ENCODE results near the gene BABAM2. TPM values are rescaled to one million over a fixed set of nuclear protein-coding genes. Genes with fewer than 3 reads are reported as not detected.

Gene BABAM2
- total RNA-seq, 4 donors from 2014 or later, result 33.3 to 48.9 (median 37.9) TPM

GRCh38 chr2:28032816-28033215 lies 142.3 kb downstream of the BABAM2 start:
- intact Hi-C loops (cut with DNase I; ENCODE audit: low total_unique reads), result no loop called here
- H3K36me3 ChIP-seq, result no peaks in the 10 kb centered on the region
- no peaks in the 10 kb centered on the region for H3K9me3 ChIP-seq
- no peak overlapping the region for H3K4me3 ChIP-seq
- no peak overlapping the region for H3K27ac ChIP-seq
- WGBS, 2 donors (ENCODE audit: low coverage in 1 of 2), result 72 to 78% methylated on average over 4 of the region's 4 CpGs
- no peak for TF ChIP-seq EP300 (IDR thresholded peaks at IDR 0.05; ENCODE audit: low read depth)
- no peak for TF ChIP-seq POLR2A (IDR thresholded peaks at IDR 0.05)
- no peak for TF ChIP-seq POLR2AphosphoS5 (IDR thresholded peaks at IDR 0.05)
- TF ChIP-seq, protein P1, sequence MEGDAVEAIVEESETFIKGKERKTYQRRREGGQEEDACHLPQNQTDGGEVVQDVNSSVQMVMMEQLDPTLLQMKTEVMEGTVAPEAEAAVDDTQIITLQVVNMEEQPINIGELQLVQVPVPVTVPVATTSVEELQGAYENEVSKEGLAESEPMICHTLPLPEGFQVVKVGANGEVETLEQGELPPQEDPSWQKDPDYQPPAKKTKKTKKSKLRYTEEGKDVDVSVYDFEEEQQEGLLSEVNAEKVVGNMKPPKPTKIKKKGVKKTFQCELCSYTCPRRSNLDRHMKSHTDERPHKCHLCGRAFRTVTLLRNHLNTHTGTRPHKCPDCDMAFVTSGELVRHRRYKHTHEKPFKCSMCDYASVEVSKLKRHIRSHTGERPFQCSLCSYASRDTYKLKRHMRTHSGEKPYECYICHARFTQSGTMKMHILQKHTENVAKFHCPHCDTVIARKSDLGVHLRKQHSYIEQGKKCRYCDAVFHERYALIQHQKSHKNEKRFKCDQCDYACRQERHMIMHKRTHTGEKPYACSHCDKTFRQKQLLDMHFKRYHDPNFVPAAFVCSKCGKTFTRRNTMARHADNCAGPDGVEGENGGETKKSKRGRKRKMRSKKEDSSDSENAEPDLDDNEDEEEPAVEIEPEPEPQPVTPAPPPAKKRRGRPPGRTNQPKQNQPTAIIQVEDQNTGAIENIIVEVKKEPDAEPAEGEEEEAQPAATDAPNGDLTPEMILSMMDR (IDR thresholded peaks at IDR 0.05), result no peak
- DNase-seq, result no peak
- no peaks in the 10 kb centered on the region for H3K27me3 ChIP-seq
- H3K4me1 ChIP-seq, result no peaks in the 10 kb centered on the region
- in situ Hi-C loops (cut with MboI; ENCODE audit: low pct_ligation_motif_present in 1 of 4, low pct_unique_long_range_greater_than_20kb in 1 of 4, low sequenced_read_pairs in 3 of 4), result no loop called here

GRCh38 chr2:28034696-28035095 lies 144.2 kb downstream of the BABAM2 start:
- H3K27me3 ChIP-seq, result no peaks in the 10 kb centered on the region
- H3K4me1 ChIP-seq, result no peaks in the 10 kb centered on the region
- TF ChIP-seq POLR2AphosphoS5 (IDR thresholded peaks at IDR 0.05) (no peak), POLR2A (IDR thresholded peaks at IDR 0.05) (no peak)
- intact Hi-C loops (cut with DNase I; ENCODE audit: low total_unique reads), result no loop called here
- 91 to 100% methylated on average over 5 to 6 of the region's 6 CpGs for WGBS, 2 donors (ENCODE audit: low coverage in 1 of 2)
- in situ Hi-C loops (cut with MboI; ENCODE audit: low pct_ligation_motif_present in 1 of 4, low pct_unique_long_range_greater_than_20kb in 1 of 4, low sequenced_read_pairs in 3 of 4), result no loop called here
- DNase-seq, result no peak
- H3K27ac ChIP-seq, result no peak overlapping the region
- no peak overlapping the region for H3K4me3 ChIP-seq
- H3K9me3 ChIP-seq, result no peaks in the 10 kb centered on the region
- no peaks in the 10 kb centered on the region for H3K36me3 ChIP-seq

- no peak overlapping the region for H3K4me3 ChIP-seq
- 93 to 97% methylated on average over 3 of the region's 3 CpGs for WGBS, 2 donors (ENCODE audit: low coverage in 1 of 2)
- no peaks in the 10 kb centered on the region for H3K27me3 ChIP-seq
- no peaks in the 10 kb centered on the region for H3K4me1 ChIP-seq
- H3K36me3 ChIP-seq, result no peaks in the 10 kb centered on the region
- TF ChIP-seq POLR2A (IDR thresholded peaks at IDR 0.05) (no peak), EP300 (IDR thresholded peaks at IDR 0.05; ENCODE audit: low read depth) (no peak), POLR2AphosphoS5 (IDR thresholded peaks at IDR 0.05) (no peak)
- TF ChIP-seq, protein P1 (IDR thresholded peaks at IDR 0.05), result no peak
- intact Hi-C loops (cut with DNase I; ENCODE audit: low total_unique reads) (no loop called here), in situ Hi-C loops (cut with MboI; ENCODE audit: low pct_ligation_motif_present in 1 of 4, low pct_unique_long_range_greater_than_20kb in 1 of 4, low sequenced_read_pairs in 3 of 4) (no loop called here)
- DNase-seq, result no peak
- H3K27ac ChIP-seq, result no peak overlapping the region
- no peaks in the 10 kb centered on the region for H3K9me3 ChIP-seq
Measured at GRCh38 chr2:28035163-28035690, 144.7 kb downstream of the BABAM2 start.

DNA sequence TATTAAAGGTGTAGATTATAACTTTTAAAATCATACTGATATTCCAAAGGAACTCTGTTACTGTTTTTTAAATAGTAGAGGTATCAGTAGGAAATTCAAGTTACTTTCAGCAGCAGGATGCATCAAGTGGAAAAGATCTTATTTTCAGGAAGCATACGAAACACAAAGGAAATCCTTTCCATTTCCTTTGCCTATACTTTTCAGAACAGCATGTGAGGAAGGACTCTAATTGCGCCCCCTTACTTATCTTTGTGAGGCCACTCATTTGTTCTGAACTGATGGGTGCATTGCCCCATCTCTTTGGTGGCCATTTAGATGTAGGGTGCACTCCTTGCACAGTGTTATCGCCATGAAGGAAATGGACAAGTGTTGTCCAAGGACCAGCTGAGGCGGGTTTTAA lies 145.3 kb downstream of the BABAM2 start:
- Histone ChIP-seq H3K4me1 (no peaks in the 10 kb centered on the region), H3K9me3 (no peaks in the 10 kb centered on the region), H3K27me3 (no peaks in the 10 kb centered on the region), H3K36me3 (no peaks in the 10 kb centered on the region), H3K27ac (no peak overlapping the region), H3K4me3 (no peak overlapping the region)
- 83 to 90% methylated on average over 4 of the region's 4 CpGs for WGBS, 2 donors (ENCODE audit: low coverage in 1 of 2)
- TF ChIP-seq POLR2A (IDR thresholded peaks at IDR 0.05) (no peak), POLR2AphosphoS5 (IDR thresholded peaks at IDR 0.05) (no peak), EP300 (IDR thresholded peaks at IDR 0.05; ENCODE audit: low read depth) (no peak)
- TF ChIP-seq, protein P1 (IDR thresholded peaks at IDR 0.05), result no peak
- in situ Hi-C loops (cut with MboI; ENCODE audit: low pct_ligation_motif_present in 1 of 4, low pct_unique_long_range_greater_than_20kb in 1 of 4, low sequenced_read_pairs in 3 of 4) (no loop called here), intact Hi-C loops (cut with DNase I; ENCODE audit: low total_unique reads) (loop anchor here (2.0 kb wide), 1 partner anchor 69 kb away; no protein-coding TSS in a partner anchor)
- DNase-seq, result no peak

GRCh38 chr2:28036307-28036706 lies 145.8 kb downstream of the BABAM2 start:
- no peak overlapping the region for H3K27ac ChIP-seq
- no peak for DNase-seq
- TF ChIP-seq POLR2AphosphoS5 (IDR thresholded peaks at IDR 0.05), result no peak
- TF ChIP-seq POLR2A (IDR thresholded peaks at IDR 0.05), result no peak
- no peak for TF ChIP-seq EP300 (IDR thresholded peaks at IDR 0.05; ENCODE audit: low read depth)

More at GRCh38 chr2:28036307-28036706, 145.8 kb downstream of the BABAM2 start:
- H3K4me3 ChIP-seq, result no peak overlapping the region
- H3K4me1 ChIP-seq, result no peaks in the 10 kb centered on the region
- H3K27me3 ChIP-seq, result no peaks in the 10 kb centered on the region
- H3K36me3 ChIP-seq, result no peaks in the 10 kb centered on the region
- in situ Hi-C loops (cut with MboI; ENCODE audit: low pct_ligation_motif_present in 1 of 4, low pct_unique_long_range_greater_than_20kb in 1 of 4, low sequenced_read_pairs in 3 of 4) (no loop called here), intact Hi-C loops (cut with DNase I; ENCODE audit: low total_unique reads) (loop anchor here (2.0 kb wide), 1 partner anchor 70 kb away; no protein-coding TSS in a partner anchor)
- WGBS, 2 donors (ENCODE audit: low coverage in 1 of 2), result 91 to 100% methylated on average over 1 of the region's 1 CpG
- no peaks in the 10 kb centered on the region for H3K9me3 ChIP-seq

All from transverse colon (tissue), 4 donors.